HepG2 (cell line): ENCODE measurements around the gene CAMKK1. TPM values are rescaled to one million over a fixed set of nuclear protein-coding genes. Genes with fewer than 3 reads are reported as not detected.

Experiments used
- CREB3 ChIP-seq: sonication (generic); formaldehyde crosslinking; IDR thresholded peaks from 2 replicates; pipeline ENCODE4 v1.5.0; 2020; ENCODE audit warnings: missing genetic modification reagents
- CREM ChIP-seq, 2 experiments: sonication (generic) in 1 of 2; formaldehyde crosslinking in 1 of 2; IDR thresholded peaks; 2 replicates each; pipeline versions ENCODE4 v1.4.0 to v1.6.1; 2016 to 2020; ENCODE audit warnings: antibody characterized with exemption in 1 of 2, mild to moderate bottlenecking in 1 of 2, missing genetic modification reagents in 1 of 2
- DR1 ChIP-seq: sonication (generic); formaldehyde crosslinking; IDR thresholded peaks from 2 replicates; pipeline ENCODE4 v1.8.0; 2021; ENCODE audit warnings: mild to moderate bottlenecking, missing genetic modification reagents, inconsistent platforms
- HNF4G ChIP-seq, 2 experiments: sonication (generic) in 1 of 2; formaldehyde crosslinking in 1 of 2; IDR thresholded peaks; 2 replicates each; pipeline versions ENCODE4 v1.4.0 to v1.6.1; 2011 to 2020; ENCODE audit warnings: borderline replicate concordance in 2 of 2, low read depth in 2 of 2, mild to moderate bottlenecking in 2 of 2, low read length in 1 of 2, missing genetic modification reagents in 1 of 2, moderate library complexity in 1 of 2
- HNRNPLL ChIP-seq: fragments of 200-400 bp; formaldehyde crosslinking; IDR thresholded peaks from 2 replicates; pipeline ENCODE4 v1.6.1; 2017; ENCODE audit warnings: mild to moderate bottlenecking, low read depth, low read length; ENCODE audit not compliant: poor library complexity, severe bottlenecking
- HOXA7 ChIP-seq: sonication (generic); formaldehyde crosslinking; IDR thresholded peaks from 2 replicates; pipeline ENCODE4 v1.8.1; 2022; ENCODE audit warnings: mild to moderate bottlenecking, missing genetic modification reagents, moderate library complexity
- KMT2B ChIP-seq: IDR thresholded peaks from 2 replicates; pipeline ENCODE4 v1.6.1; 2016; ENCODE audit warnings: missing genetic modification reagents, missing compliant biosample characterization
- MAFG ChIP-seq: sonication (generic); formaldehyde crosslinking; IDR thresholded peaks from 2 replicates; pipeline ENCODE4 v1.5.1; 2020; ENCODE audit warnings: mild to moderate bottlenecking, missing genetic modification reagents
- MATR3 ChIP-seq: sonication (generic); formaldehyde crosslinking; IDR thresholded peaks from 2 replicates; pipeline ENCODE4 v1.4.0; 2020; ENCODE audit warnings: missing genetic modification reagents
- PRMT3 ChIP-seq: sonication (generic); formaldehyde crosslinking; IDR thresholded peaks from 2 replicates; pipeline ENCODE4 v1.8.1; 2022; ENCODE audit warnings: low read depth, mild to moderate bottlenecking, moderate library complexity, missing genetic modification reagents, borderline replicate concordance
- RAD21 ChIP-seq: fragments of 450-650 bp; formaldehyde crosslinking; IDR thresholded peaks from 2 replicates; pipeline ENCODE4 v1.5.0; 2020; ENCODE audit warnings: mild to moderate bottlenecking
- SIN3A ChIP-seq: IDR thresholded peaks from 2 replicates; pipeline ENCODE4 v1.6.1; 2011; ENCODE audit warnings: low read depth, mild to moderate bottlenecking, control low read depth, low read length, borderline replicate concordance
- SOX5 ChIP-seq: IDR thresholded peaks from 2 replicates; pipeline ENCODE4 v1.6.1; 2016; ENCODE audit warnings: borderline replicate concordance
- TOPORS ChIP-seq: sonication (generic); formaldehyde crosslinking; IDR thresholded peaks from 2 replicates; pipeline ENCODE4 v1.8.0; 2023; ENCODE audit warnings: mild to moderate bottlenecking, missing genetic modification reagents
- ZNF234 ChIP-seq: sonication (generic); formaldehyde crosslinking; conservative IDR thresholded peaks from 2 replicates; pipeline ENCODE4 v1.5.1; 2020; ENCODE audit warnings: mild to moderate bottlenecking, missing genetic modification reagents
- ZNF33A ChIP-seq: sonication (generic); formaldehyde crosslinking; IDR thresholded peaks from 2 replicates; pipeline ENCODE4 v1.5.1; 2020; ENCODE audit warnings: missing genetic modification reagents, mild to moderate bottlenecking, moderate library complexity, borderline replicate concordance
- ZNF33B ChIP-seq: sonication (generic); formaldehyde crosslinking; IDR thresholded peaks from 2 replicates; pipeline ENCODE4 v1.5.1; 2020; ENCODE audit warnings: mild to moderate bottlenecking, missing genetic modification reagents
- polyA plus RNA-seq, 8 experiments: library from polyadenylated mRNA; depleted of rRNA in 3 of 8; stranded (reverse) in 7 of 8; unstranded in 1 of 8; fragments of >200 nt; fragmentation: Illumina TruSeq in 4 of 8; extraction: Trizol in 4 of 8; gene quantifications; 2 replicates each; pipeline versions ENCODE4 v1.2.1 to v1.2.3, GENCODE V29; 2011 to 2016; ENCODE audit warnings: low read depth in 4 of 8, missing spikeins in 1 of 8, mixed read lengths in 1 of 8; ENCODE audit not compliant: insufficient read depth in 1 of 8
- total RNA-seq, 5 experiments: library from RNA; depleted of rRNA; stranded (reverse); fragments of >200 nt; fragmentation: Illumina TruSeq; extraction: Trizol; gene quantifications; 2 replicates each; pipeline ENCODE4 v1.2.3, GENCODE V29; 2016; ENCODE audit warnings: low read depth in 1 of 5
- TF ChIP-seq, protein P1 (sequence below): sonication (generic); formaldehyde crosslinking; IDR thresholded peaks from 2 replicates; pipeline ENCODE4 v1.8.0; 2022; ENCODE audit warnings: mild to moderate bottlenecking, missing genetic modification reagents, borderline replicate concordance
- TF ChIP-seq, protein P2 (sequence below): sonication (generic); formaldehyde crosslinking; IDR thresholded peaks from 2 replicates; pipeline ENCODE4 v1.8.1; 2023; ENCODE audit warnings: mild to moderate bottlenecking, missing genetic modification reagents
- TF ChIP-seq, protein P3 (sequence below): sonication (generic); formaldehyde crosslinking; IDR thresholded peaks from 2 replicates; pipeline ENCODE4 v1.8.1; 2023; ENCODE audit warnings: mild to moderate bottlenecking, missing genetic modification reagents, borderline replicate concordance
- TF ChIP-seq, protein P4 (sequence below): sonication (generic); formaldehyde crosslinking; IDR thresholded peaks from 2 replicates; pipeline ENCODE4 v1.4.0; 2020; ENCODE audit warnings: missing genetic modification reagents, borderline replicate concordance

Gene CAMKK1
- total and polyA plus RNA-seq, 2 of the 13 experiments (the other 11 are each of a cell fraction or from before 2014, with no cell fraction given): 1.5 to 1.6 TPM

GRCh38 chr17:3845621-3846436 lies 47.0 kb downstream of the CAMKK1 start, which contains the start of gene NCBP3 (continued):
- TF ChIP-seq SOX5 (CRISPR knock-in tag): peak; percentile 30; the same call in 1 of the 2 replicates
- TF ChIP-seq HNRNPLL: peak; percentile 88
- TF ChIP-seq DR1 (CRISPR knock-in tag): peak; percentile 84; the same call in 1 of the 2 replicates
- TF ChIP-seq, protein P1, sequence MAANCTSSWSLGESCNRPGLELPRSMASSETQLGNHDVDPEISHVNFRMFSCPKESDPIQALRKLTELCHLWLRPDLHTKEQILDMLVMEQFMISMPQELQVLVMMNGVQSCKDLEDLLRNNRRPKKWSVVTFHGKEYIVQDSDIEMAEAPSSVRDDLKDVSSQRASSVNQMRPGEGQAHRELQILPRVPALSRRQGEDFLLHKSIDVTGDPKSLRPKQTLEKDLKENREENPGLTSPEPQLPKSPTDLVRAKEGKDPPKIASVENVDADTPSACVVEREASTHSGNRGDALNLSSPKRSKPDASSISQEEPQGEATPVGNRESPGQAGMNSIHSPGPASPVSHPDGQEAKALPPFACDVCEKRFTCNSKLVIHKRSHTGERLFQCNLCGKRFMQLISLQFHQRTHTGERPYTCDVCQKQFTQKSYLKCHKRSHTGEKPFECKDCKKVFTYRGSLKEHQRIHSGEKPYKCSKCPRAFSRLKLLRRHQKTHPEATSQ (CRISPR knock-in tag): peak; percentile 75; the same call in 1 of the 2 replicates
- peak; percentile 62; the same call in 1 of the 2 replicates for TF ChIP-seq ZNF234
- TF ChIP-seq KMT2B (CRISPR knock-in tag): peak; percentile 74; the same call in 1 of the 2 replicates
- no peak; the same call in 1 of the 2 replicates for TF ChIP-seq MAFG (CRISPR knock-in tag)
- TF ChIP-seq, protein P2, sequence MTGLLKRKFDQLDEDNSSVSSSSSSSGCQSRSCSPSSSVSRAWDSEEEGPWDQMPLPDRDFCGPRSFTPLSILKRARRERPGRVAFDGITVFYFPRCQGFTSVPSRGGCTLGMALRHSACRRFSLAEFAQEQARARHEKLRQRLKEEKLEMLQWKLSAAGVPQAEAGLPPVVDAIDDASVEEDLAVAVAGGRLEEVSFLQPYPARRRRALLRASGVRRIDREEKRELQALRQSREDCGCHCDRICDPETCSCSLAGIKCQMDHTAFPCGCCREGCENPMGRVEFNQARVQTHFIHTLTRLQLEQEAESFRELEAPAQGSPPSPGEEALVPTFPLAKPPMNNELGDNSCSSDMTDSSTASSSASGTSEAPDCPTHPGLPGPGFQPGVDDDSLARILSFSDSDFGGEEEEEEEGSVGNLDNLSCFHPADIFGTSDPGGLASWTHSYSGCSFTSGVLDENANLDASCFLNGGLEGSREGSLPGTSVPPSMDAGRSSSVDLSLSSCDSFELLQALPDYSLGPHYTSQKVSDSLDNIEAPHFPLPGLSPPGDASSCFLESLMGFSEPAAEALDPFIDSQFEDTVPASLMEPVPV (CRISPR knock-in tag): peak; percentile 69
- TF ChIP-seq RAD21 (CRISPR knock-in tag): peak; percentile 73
- TF ChIP-seq TOPORS (CRISPR knock-in tag): peak; percentile 78
- TF ChIP-seq HNF4G (IDR thresholded peaks at IDR 0.05; ENCODE audit: borderline replicate concordance, low read depth, low read length): no peak
- no peak for TF ChIP-seq HNF4G (CRISPR knock-in tag; IDR thresholded peaks at IDR 0.05; ENCODE audit: borderline replicate concordance, low read depth)
- TF ChIP-seq CREB3 (CRISPR knock-in tag): no peak
- TF ChIP-seq, protein P3, sequence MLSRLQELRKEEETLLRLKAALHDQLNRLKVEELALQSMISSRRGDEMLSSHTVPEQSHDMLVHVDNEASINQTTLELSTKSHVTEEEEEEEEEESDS: no peak; the same call in 1 of the 2 replicates
- TF ChIP-seq, protein P4, sequence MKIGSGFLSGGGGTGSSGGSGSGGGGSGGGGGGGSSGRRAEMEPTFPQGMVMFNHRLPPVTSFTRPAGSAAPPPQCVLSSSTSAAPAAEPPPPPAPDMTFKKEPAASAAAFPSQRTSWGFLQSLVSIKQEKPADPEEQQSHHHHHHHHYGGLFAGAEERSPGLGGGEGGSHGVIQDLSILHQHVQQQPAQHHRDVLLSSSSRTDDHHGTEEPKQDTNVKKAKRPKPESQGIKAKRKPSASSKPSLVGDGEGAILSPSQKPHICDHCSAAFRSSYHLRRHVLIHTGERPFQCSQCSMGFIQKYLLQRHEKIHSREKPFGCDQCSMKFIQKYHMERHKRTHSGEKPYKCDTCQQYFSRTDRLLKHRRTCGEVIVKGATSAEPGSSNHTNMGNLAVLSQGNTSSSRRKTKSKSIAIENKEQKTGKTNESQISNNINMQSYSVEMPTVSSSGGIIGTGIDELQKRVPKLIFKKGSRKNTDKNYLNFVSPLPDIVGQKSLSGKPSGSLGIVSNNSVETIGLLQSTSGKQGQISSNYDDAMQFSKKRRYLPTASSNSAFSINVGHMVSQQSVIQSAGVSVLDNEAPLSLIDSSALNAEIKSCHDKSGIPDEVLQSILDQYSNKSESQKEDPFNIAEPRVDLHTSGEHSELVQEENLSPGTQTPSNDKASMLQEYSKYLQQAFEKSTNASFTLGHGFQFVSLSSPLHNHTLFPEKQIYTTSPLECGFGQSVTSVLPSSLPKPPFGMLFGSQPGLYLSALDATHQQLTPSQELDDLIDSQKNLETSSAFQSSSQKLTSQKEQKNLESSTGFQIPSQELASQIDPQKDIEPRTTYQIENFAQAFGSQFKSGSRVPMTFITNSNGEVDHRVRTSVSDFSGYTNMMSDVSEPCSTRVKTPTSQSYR (CRISPR knock-in tag): no peak
- no peak for TF ChIP-seq SIN3A
- no peak for TF ChIP-seq MATR3 (CRISPR knock-in tag)
- TF ChIP-seq PRMT3 (CRISPR knock-in tag): no peak
- 0 out of 2 replicates have a peak, but pooled peaks have one; percentile 16 for TF ChIP-seq HOXA7 (CRISPR knock-in tag)
- peak; percentile 68; the same call in 1 of the 2 replicates for TF ChIP-seq ZNF33B (CRISPR knock-in tag)
- TF ChIP-seq ZNF33A (CRISPR knock-in tag): no peak
- no peak for TF ChIP-seq CREM (IDR thresholded peaks at IDR 0.05)
- TF ChIP-seq CREM (CRISPR knock-in tag; IDR thresholded peaks at IDR 0.05): no peak
